CD4-positive, alpha-beta T cell treated with Interleukin-10 for 1 hour (primary cell): ENCODE data around the gene MICAL3.
A peak's percentile ranks its signal among the peaks of the same experiment; 100 is the strongest.

Experiments used
- DNase-seq: peaks from one replicate; pipeline ENCODE4 v3.0.0-alpha.2; 2020

MICAL3 gene

DNA sequence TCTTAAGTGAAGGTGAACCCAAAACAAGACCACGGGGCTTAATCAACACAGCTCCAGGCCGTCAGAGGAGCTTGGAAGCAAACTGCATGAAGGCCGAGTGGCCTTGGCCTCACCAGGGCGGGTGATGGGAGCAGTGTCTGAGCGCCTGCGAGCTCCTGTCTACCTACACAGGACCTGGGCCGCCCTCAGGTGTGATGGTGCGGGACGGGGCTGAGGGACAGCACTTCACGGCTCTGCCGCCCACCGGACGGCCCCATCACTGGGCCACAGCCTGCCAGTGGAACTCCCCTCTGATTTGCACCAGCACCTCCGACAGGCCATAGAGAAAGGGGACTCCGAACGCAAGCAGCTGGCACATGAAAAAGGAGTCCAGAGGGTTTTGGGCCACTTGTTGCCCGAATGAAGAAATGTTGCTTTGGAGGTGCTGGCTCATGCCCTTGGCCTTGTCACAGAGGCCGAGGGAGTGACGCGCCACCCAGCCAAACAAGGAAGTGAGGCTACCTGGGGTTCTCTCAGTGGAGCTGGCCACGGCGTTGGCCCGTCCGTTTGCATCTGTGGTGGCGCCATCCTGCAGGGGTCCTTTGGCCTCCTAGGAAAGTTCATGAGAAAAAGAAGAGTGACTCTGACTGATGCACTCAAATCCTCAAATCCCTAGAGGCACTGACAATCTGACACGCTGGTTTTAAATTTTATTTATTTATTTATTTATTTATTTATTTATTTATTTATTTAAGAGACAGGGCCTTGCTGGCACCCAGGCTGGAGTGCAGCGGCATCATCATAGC lies 159.8 kb downstream of the MICAL3 start:
- no peak for DNase-seq

DNA sequence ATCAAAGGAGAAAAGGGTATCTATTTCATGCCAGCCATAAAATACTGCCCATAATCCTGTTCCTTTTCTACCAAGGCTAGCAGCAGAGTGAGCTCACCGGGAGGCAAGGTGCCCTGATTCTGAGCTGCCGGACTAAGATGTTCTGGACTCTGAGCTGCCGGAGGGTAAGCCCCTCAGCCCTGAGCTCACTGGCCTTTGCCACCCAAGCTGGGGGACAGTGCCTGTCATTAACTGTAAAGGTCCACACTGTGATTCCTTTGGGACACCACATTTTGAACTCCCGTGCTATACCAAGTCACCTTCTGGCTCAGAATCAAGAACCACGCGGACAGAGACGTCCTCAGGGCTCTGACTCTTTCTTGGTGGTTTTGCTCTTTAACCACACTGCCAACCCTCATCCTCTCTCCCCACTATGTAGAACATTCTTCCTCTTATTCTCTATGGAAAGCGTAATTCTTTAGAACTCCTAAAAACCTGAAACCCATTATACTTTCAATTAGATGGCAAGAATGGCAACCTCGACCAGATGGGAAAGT lies 161.6 kb downstream of the MICAL3 start:
- DNase-seq = no peak

DNA sequence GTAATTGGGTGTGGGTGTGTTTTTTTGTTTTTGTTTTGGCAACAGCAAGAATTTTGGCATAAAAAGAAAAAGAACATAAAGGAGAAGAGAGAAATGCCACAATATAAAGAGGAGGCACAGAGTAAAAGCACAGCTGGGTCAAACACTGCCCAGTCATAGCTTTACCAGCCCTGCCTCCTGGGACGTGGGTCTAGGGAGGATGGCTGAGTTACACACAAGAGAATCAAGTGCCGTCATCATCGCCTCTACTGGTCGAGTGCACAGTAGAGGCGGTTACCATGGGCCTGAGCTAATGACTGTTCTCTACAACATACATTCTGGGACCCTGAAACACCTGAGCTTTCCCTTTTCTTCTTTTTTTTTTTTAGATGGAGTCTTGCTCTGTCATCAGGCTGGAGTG lies 162.5 kb downstream of the MICAL3 start:
- DNase-seq = no peak

DNA sequence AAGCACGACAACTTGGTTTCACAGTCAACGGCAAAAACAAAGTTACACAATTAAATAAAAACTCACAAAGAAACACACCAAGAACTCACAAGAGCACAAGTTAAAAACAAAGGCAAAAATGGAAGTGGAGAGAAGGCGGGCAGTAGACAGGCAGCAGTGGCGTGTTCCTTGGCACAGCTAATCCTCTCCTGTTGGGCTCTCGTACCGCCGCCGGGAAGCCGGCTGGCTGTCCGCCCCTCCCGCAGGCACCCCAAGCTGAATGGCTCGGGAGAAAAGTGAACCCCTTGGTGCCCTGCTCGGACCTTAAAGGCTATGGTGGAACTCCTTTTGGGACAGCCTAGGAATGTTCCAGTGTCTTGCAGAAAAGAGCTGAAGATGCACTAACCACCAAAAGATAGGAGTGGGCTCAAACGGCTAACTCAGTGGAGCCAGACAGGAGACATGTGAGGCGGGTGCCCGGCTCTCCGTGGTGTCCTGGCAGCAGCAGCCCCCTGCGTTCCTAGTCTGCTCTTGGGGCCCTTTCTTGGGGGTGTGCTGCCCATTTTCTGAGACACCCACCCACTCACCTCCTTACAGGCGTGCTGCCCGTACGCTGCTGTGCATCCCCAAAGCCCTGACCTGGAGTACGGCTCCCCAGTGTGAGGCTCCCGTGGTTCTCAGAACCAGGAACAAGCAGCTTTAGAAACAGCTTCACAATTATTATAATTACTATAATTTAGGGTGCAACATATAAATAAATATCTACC lies 164.0 kb downstream of the MICAL3 start:
- DNase-seq = no peak

GRCh38 chr22:17858033-17858432 lies 166.3 kb downstream of the MICAL3 start:
- no peak for DNase-seq

GRCh38 chr22:17855572-17856290 lies 168.6 kb downstream of the MICAL3 start:
- DNase-seq = no peak

DNA sequence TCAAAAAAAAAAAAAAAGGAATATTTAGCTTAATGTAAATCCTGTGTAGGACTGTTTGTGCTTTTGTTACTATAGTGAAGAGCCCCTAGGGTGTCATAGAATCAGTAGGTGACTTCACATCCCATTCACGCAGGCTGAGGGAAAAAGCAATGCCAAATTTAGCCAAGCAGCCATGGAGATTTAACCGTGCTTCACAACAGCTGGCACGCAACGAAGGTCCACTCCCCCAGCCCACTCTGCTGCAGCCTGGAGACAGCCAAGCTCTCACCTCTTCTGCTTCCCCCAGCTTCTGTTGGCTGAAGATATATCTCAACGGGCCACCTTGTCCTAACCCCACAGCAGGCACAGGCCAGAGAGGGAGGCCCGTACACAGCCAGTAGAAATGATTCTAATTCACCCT lies 171.3 kb downstream of the MICAL3 start:
- no peak for DNase-seq

DNA sequence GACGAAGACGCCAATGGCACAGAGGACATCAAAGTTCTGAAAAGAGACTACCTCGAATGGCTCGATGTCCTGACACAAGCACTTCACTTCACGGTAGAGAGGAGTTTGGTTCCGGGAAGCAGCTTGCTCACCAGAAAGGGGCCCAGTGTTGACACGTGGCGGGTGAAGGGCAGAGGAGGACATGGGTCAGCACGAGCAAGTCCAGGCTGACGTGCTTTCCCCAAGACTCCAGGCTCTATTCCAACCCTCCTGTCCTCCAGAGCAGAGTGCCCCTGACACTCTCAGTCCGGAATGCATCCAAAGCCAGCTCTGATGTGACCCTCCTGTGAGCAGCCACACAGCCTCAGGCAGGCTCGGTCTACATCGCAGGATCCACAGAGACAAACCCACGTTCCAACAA lies 172.6 kb downstream of the MICAL3 start:
- no peak for DNase-seq

DNA sequence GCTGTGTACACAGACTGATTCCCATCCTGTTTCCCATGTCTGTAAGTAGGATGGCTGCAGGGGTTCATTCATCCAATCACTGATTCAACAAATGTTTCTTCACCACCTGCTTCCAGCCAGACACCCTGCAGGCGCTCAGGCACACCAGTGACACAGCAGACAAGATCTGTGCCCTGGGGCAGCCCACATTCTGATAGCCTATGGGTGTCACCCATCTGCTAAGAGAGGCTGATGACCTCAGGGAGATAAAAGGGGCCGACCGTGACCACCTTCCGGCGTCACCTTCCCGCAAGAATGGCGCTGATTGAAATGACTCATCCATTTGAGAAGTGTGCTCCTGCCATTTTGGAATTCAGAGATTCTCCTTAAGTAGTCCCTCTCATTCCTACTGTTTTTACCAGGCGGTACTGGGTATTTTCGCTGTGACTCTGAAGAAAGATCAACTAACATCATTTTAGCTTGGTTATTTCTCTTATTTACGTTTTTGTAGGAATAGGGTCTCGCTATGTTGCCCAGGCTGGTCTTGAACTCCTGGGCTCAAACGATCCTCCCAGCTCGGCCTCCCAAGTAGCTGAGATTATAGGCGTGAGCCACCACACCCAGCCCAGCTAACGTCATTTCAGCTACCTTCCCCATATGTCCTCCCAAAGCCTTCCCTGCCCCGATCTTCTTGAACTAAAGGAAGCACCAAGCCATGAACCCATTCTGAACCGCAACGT lies 176.8 kb downstream of the MICAL3 start:
- no peak for DNase-seq

- DNase-seq = no peak
Measured at GRCh38 chr22:17846326-17846992, 177.9 kb downstream of the MICAL3 start.

DNA sequence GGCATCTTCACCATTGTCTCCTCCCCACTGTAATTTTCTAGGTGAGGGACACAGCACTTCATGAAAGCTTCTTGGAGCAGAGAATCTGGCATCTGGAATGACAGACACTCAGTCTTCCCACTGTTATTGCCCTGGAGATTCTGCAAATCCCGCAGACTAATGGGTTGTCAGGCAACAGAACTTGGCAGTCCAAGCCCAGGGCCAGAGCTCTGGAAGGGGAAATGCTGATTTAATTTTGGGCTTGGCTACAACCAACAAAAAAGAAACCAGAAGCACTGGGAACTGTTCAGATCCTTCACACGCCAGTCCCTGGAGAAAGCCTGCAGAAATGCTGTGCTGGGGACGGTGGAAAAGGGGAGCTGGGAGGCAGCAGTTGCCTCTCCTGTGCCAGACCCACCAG lies 178.6 kb downstream of the MICAL3 start:
- no peak for DNase-seq

GRCh38 chr22:17845327-17845726 lies 179.0 kb downstream of the MICAL3 start:
- DNase-seq = no peak

- DNase-seq = no peak
Measured at GRCh38 chr22:17844150-17844549, 180.2 kb downstream of the MICAL3 start.

GRCh38 chr22:17842386-17842785 lies 182.0 kb downstream of the MICAL3 start:
- DNase-seq = peak; percentile 61

DNA sequence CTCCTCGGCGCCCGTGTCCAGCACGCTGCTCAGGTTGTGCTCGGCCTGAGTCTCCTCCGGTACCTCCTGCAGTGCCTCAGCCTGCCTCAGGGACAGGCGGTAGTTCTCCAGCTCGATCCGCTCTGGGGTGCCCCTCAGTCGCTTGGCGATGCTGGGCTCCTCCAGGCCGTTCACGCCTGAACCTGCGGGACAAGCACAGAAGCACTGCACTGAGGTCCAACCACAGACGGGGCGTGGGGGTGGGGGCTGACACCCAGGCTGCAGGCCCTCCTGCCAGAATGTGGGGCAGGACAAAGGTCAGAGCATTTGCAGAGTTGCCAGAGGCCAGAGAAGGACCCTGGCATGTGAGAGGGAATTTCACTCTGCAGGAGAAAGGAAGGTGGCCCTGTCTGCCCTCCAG lies 182.5 kb downstream of the MICAL3 start:
- DNase-seq = no peak

- no peak for DNase-seq
Measured at GRCh38 chr22:17838180-17838865, 186.0 kb downstream of the MICAL3 start.

- DNase-seq = no peak
Measured at GRCh38 chr22:17836992-17837742, 187.2 kb downstream of the MICAL3 start.

DNA sequence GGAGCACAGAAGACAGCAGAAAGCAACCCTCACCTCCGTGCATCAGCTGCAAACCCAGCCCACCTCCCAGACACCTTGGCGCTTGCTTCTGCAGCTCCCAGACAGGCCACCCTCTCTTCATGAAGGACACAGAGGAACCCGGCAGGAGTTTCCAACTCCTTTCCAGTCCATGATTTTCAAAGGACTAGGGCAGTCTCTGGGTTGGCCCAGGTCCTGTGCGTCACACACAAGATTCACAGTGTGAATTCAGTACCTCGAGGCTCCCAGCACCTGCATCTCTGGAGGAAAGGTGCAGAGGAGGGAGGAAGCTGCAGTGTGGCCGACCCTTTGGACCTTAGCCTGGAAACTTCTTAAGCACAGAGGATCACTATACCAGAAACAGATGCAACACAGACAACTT lies 189.1 kb downstream of the MICAL3 start:
- no peak for DNase-seq

GRCh38 chr22:17833489-17833888 lies 190.9 kb downstream of the MICAL3 start:
- DNase-seq = no peak

DNA sequence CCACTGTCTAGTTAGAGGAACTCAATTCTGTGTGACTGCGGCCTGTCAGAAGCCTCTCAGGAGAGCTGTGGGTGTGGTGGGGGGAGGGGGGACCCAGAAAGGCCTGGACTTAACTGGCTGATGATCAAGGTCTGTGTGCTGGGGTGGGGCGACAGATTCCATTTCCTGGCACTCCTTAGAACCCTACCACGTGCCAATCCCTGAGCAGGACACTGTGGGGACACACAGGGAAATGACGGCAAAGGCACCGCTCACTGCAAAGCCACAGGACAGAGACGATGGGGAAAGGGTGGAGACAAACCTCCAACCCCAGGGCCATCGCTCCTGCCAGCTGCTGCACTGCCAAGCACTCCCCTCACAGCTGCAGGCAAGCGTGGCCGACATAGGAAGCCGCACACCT lies 191.7 kb downstream of the MICAL3 start:
- no peak for DNase-seq
